GM12864 (cell line): ENCODE measurements around the gene PFKFB3.

Experiments used
- DNase-seq: peaks from one replicate; pipeline ENCODE4 v3.0.0-alpha.2; 2011; ENCODE audit warnings: low read depth
- H3K4me3 ChIP-seq: 2 replicates; pipeline ENCODE4 v1.5.1; 2011; ENCODE audit warnings: mild to moderate bottlenecking, low read depth, low read length, control low read depth
- TF ChIP-seq, protein P1 (sequence below): IDR thresholded peaks from 2 replicates; pipeline ENCODE4 v1.5.1; 2011; ENCODE audit warnings: low read depth, mild to moderate bottlenecking, moderate library complexity, low read length, control low read depth, inconsistent platforms; ENCODE audit errors: missing control alignments

The PFKFB3 gene

DNA sequence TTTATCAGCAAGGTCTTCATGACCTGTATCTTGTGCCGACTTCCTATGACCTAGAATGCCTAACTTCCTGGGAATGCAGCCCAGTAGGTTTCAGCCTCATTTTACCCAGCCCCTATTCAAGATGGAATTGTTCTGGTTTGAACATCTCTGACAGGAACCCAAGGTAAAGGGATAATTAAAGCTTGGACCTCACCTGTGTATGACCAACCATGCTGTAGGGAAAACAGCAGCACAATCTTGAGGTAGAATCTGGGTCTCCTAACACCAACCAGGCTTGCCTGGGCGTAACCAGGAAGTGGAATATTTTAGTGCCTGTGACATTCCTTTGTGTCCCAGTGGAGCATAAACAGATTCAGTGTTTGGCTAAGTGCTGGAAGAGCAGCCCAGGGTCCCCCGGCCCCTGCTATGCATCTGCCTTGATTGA, 94.1 kb downstream of the PFKFB3 start:
- no peak for DNase-seq
- no peak overlapping the region for H3K4me3 ChIP-seq
- TF ChIP-seq, protein P1, sequence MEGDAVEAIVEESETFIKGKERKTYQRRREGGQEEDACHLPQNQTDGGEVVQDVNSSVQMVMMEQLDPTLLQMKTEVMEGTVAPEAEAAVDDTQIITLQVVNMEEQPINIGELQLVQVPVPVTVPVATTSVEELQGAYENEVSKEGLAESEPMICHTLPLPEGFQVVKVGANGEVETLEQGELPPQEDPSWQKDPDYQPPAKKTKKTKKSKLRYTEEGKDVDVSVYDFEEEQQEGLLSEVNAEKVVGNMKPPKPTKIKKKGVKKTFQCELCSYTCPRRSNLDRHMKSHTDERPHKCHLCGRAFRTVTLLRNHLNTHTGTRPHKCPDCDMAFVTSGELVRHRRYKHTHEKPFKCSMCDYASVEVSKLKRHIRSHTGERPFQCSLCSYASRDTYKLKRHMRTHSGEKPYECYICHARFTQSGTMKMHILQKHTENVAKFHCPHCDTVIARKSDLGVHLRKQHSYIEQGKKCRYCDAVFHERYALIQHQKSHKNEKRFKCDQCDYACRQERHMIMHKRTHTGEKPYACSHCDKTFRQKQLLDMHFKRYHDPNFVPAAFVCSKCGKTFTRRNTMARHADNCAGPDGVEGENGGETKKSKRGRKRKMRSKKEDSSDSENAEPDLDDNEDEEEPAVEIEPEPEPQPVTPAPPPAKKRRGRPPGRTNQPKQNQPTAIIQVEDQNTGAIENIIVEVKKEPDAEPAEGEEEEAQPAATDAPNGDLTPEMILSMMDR: no peak

DNA sequence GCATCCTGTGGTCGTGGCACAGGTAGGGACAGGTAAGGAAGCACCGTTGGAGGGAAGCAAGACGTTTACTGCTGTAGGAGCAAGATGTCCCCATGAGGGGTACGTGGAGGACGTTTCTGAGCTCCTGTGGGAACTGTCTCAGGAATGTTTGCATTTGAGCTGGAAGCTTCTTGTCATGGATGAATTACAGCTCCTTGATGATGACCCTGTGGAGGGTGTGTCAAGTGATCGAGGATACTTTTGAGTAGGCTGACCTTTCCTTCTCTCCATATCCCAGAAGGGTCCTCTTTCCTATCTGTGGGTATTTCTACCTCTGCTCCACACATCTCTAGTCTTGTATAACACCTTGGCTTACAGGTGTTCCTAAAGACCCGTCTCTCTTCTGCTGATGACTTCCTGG, 94.8 kb downstream of the PFKFB3 start:
- no peak for DNase-seq
- no peak overlapping the region for H3K4me3 ChIP-seq
- TF ChIP-seq, protein P1: no peak

DNA sequence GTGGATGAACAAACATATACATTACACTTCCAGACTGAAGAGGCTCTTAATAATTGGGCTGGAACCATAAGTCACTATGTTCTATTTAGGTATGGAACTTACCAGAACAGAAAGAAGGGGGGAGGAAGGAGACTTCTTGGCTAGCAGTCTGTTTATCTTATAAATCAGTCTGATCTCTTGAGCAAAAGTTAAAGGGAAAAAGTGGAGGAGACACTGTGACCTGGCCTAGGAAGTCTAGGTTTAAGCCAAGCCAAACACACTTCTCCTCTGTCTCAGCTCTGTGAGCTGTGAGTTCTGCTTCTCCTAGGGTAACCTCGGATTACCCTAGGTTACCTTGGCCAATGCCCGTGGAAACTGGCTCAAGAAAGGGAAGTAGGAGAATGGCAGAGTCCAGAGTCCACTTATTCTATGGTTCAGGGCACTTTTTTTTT, 95.2 kb downstream of the PFKFB3 start:
- DNase-seq: no peak
- TF ChIP-seq, protein P1: no peak
- H3K4me3 ChIP-seq: no peak overlapping the region

DNA sequence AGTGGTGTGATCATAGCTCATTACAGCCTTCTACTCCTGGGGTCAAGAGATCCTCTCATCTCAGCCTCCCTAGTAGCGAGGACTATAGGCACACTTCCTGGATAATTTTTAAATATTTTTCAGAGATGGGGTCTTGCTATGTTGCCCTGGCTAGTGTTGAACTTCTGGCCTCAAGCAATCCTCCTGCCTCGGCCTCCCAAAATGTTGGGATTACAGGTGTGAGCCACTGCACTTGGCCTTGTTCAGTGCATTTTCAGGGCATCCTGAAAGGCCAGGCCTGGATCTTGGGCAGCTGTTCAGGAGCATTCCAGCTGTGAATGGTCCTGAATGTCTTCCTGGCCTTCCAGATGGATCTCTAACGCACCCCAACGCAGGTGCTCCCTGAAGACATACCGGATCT, 95.7 kb downstream of the PFKFB3 start:
- TF ChIP-seq, protein P1: no peak
- DNase-seq: no peak
- no peak overlapping the region for H3K4me3 ChIP-seq

DNA sequence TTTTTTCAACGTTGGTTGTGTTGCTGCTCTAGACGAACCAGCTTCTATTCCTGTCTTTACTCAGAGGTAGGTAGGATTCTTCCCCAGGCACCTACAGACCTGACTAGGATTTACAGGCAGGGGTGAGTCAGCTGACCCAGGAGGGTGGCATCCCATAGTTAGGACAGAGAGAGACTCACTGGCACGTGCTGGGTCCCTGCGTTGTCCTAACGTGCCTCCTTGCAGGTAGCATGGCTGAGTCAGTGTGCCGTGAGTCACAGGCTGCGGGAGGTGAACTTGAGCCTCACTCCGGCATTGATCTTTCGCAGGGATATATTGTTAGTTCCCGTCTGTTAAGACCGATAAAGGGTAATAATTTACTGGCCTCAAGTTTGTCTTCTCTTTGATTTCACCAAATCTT, 96.5 kb downstream of the PFKFB3 start:
- TF ChIP-seq, protein P1: no peak
- DNase-seq: no peak
- no peak overlapping the region for H3K4me3 ChIP-seq

DNA sequence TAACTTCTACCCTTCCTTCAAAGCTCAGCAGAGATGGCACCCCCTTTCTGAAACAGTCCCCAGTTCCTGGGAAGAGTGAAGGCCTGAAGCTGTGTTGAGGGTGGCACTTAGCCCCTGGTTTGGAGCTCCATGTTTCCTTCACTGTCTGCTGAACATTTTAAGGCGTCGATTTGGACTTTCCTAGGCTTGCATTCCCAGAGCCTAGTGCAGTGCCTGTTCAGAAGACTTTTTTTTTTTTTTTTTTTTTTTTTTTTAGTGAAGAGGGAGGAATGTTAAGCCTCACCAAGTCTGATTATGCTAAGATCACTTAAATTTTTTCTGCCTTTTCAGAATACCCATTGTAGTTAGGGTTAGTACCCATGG, 97.0 kb downstream of the PFKFB3 start:
- TF ChIP-seq, protein P1: no peak
- no peak overlapping the region for H3K4me3 ChIP-seq
- no peak for DNase-seq

DNA sequence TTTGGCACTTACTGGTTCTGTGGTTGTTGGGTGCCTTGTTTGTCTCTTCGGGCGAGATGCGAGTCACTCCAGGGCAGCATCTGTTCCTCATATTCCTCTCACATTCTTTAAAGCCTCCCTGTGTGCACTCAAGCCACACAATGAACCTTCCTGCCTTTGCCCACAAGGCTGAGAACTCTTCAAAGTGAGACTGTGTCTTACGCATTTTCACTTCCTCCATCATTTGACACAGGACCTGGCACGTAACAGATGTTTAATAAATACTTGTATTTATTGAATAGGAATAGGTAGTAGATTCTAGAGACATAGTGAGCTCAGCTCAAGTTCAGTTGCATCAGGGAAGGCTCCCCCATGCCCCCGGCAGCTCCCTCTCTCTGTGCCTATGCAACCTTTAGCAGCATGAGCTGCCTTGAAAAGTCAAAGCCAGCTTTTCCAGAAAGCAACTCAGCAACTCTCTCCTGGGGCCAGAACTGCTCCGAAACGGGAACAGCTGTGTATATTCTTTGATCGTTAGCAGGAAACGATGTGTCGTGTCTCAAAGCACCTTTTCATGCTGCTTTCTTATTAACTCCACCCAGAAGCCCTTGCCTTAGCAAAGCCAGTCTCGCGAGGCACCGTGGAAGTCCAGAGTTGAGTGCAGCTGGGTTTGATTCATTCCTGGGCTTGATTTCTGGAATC, 97.5 kb downstream of the PFKFB3 start:
- TF ChIP-seq, protein P1: no peak
- DNase-seq: peak; percentile 77
- peak overlapping the region; percentile 23 for H3K4me3 ChIP-seq
